GM08714 (cell line): ENCODE measurements around the gene MAMLD1.

Source experiments
- H3K4me3 ChIP-seq: fragments of 200-500 bp; sonication (Bioruptor generic); 2 replicates; pipeline ENCODE4 v1.5.1; 2014; ENCODE audit warnings: mild to moderate bottlenecking, low read length, inconsistent platforms
- ZNF274 ChIP-seq: IDR thresholded peaks from 2 replicates; pipeline ENCODE4 v1.6.1; 2012; ENCODE audit warnings: mild to moderate bottlenecking, low read depth, low read length

MAMLD1 gene

DNA sequence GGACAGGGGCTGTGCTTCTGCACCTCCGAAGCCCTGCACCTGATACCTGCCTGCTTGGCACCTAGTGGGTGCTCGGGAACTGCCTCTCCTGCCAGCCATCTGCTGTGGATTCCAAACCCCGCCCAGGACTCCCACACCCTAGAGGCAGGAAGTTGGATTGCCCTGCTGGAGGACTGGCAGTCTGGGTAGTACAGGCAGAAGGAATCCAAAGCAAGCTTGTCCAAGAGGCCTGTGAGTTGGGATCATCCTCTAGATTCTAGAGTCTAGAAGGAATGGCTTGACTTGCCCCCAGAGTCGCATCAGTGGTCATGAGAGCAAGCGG, 140.7 kb downstream of the MAMLD1 start:
- TF ChIP-seq ZNF274, result no peak

DNA sequence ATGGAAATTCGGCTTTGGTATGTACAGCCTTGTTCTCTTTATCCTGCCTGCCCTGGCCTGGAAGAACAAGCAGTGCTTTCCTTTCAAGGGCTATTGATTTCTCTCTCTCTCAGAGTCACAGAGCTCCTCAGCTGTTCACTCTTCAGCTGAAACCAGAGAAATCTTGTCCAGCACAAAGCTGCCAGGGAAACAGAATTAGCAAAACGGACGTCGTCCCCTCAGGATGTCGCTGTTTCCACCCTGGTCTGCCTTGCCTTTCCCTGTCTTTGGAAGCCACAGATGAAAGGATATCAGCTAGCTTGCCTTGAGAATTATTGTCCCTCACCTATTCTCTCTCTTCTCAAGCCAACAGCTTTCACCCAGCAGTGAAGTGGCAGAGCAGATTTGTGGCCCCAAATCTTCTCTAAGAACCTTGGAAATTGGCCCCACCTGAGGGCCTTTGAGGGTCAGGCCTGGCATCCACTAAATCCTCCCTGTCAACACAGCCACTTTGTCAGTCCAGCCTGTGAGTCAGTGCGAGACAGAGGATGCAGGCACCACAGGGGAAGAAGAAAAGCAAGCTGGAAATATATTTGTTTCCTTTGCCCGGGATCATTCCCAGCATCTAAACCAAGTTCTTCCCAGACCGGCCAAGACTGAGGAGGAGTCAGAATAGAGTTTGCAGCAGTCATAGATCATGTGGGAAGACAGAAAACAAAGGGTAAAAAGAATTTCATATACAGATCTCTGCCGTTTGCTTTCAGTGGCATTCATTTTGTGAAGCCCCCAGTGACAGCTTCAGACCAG, 141.5 kb downstream of the MAMLD1 start:
- no peak overlapping the region for H3K4me3 ChIP-seq
- no peak for TF ChIP-seq ZNF274

More for the DNA sequence above, 140.7 kb downstream of the MAMLD1 start:
- H3K4me3 ChIP-seq, result no peak overlapping the region

DNA sequence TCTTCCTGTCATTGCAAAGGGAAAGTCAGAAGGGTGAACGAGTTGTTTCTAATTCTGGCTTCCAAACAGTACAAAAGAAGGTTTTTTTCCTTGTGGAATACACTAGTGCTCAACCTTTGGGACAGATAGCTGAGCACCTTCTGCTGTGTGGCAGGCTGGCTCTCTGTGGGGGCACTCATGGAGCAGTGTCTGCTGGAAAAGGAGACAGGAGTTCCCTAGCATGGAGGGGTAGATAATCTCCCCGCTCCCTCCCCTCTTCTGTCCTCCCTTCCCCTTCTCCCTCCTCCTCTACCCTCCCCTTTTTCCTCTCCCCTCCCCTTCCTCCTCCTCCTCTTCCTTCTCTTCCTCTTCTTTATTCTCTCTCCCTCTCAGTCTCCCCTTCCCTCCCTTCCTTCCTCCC, 142.9 kb downstream of the MAMLD1 start:
- no peak for TF ChIP-seq ZNF274
- H3K4me3 ChIP-seq, result no peak overlapping the region

DNA sequence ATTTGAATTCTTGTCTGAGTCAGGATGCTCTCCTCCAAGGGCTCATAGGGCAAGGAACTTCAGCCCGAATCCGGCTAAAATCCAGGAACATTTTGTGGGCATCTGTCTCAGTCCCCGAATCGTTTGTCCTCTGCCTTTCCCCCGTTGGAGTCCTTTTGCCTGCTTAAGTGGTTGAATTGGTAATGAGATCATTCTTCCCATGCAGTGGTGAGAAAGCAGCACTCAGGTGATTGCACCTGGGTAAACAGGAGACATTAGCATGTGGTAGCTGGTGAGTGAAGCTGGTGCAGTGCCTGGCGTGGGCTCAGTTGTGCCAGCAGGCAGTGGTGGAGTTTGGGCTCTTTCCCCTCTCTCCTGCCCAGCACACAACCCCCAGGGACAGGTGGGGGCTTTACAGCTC, 143.4 kb downstream of the MAMLD1 start:
- TF ChIP-seq ZNF274, result no peak
- no peak overlapping the region for H3K4me3 ChIP-seq

DNA sequence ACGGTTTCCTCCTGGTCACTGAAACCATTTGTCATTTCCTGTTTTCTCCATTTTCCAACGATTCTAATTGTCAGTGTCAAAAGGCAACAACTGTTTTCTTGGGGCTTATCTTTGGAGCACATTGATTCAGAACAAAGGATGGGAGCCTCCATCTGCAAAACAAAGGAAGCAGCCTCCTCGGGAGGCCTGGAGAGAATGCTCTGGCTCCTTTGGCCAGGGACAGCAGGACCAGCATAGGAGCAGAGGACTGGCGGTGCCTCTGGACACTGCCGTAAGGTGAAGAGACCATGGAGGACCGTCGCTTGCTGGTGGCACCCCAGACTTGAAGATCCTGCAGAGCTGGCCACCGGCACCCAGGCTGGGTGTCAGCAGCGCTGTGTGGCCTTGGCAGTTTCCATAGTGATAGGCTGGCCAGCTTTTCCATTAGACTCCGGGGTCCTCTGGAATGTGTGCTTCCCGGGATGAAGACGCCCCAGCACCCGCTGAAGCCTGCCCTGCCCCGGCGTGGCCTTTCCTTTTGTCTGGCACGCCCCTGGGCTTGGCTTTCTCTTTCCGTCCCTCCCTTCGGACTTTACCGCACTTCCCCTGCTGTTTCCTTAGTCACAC, 144.2 kb downstream of the MAMLD1 start:
- no peak for TF ChIP-seq ZNF274
- no peak overlapping the region for H3K4me3 ChIP-seq

DNA sequence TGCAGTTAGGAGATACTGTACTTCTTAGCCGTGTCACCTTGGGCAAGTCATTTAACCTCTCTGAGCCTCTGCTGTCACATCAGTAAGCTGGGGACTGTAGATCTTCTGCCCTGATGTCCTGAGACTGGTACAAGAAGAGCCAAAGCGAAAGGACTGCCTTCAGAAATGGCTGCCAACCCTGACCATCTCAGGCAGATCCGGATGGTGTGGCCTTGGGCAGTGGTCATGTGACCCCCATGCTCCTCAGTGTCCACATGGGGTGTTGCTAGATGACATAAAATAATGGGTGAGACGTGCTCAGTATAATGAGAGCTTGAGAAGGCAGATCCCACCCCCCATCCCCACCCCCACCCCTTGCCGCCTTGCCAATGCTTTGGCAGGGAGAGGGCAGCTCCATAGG, 144.9 kb downstream of the MAMLD1 start:
- TF ChIP-seq ZNF274, result no peak
- no peak overlapping the region for H3K4me3 ChIP-seq

DNA sequence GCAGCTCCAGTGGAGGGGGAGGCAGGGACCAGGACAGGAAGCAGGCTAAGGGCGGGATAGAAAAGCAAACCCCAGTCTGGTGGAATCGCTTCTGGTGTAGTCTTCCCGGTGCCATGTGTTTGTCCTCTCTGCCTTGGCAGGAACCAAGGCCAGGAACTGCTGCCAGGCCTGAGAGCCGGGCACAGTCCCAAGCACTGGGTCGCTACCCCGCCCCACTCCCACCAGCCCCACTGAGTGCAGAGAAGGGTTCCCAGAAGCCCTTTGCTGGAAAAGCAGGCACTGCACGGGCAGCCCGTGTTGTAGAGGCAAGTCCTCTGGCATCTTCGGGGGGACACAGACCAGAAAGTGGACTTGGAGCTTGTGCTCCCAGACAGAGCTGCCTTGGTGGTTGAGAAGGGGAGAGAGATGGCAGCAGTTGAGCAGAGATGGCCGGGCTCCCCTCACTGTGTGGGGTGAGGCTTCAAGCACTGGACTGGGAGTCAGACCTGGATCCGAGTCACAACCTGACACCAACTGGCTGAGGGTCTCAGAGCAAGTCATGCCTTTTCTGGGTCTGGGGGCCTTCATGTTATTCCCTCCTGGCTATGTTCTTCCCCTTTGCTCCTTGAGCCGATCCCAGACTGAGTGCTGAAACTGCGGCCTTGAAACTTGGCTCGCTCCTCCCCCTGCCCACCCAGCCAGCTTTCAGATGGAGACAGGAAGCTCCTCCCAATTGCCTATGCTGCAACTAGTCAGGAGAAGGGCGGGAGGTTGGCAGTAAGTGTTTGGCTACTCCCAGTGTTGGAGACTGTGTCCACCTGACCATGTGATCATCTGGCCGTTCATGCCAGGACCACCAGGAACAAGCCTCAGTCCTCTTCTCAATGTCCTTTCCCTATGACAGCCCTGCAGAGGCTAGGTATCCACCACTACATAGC, 145.6 kb downstream of the MAMLD1 start:
- no peak for TF ChIP-seq ZNF274
- no peak overlapping the region for H3K4me3 ChIP-seq

DNA sequence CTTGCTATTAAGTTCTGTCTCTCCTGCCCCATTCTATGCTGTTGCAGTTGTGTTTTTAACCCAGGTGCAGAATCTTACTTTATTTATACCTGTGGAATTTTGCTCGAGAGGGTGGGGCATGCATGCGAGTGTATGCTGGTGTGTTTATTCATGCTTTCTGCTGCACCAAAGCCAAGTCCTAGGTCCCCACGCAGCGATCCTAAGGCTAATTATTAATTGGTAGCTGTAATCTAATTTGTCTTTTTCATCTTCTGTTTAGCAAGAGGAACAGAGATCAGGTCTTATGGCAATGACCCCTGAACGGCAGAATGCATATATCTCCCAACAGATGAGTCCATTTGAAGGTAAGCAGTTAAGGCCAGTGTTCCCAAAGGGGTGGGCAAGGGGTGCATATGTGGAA, 146.6 kb downstream of the MAMLD1 start:
- H3K4me3 ChIP-seq, result no peak overlapping the region
- no peak for TF ChIP-seq ZNF274

DNA sequence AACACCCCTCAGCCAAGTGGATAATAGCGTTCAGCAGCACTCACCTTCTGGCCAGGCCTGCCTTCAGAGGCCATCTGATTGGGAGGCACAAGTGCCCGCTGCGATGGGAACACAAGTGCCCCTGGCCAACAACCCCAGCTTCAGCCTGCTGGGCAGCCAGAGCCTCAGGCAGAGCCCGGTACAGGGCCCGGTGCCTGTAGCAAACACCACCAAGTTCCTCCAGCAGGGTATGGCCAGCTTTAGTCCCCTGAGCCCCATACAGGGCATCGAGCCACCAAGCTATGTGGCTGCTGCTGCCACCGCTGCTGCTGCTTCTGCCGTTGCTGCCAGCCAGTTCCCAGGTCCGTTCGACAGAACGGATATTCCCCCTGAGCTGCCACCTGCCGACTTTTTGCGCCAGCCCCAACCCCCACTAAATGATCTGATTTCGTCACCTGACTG, 149.4 kb downstream of the MAMLD1 start:
- TF ChIP-seq ZNF274, result no peak
- H3K4me3 ChIP-seq, result no peak overlapping the region

DNA sequence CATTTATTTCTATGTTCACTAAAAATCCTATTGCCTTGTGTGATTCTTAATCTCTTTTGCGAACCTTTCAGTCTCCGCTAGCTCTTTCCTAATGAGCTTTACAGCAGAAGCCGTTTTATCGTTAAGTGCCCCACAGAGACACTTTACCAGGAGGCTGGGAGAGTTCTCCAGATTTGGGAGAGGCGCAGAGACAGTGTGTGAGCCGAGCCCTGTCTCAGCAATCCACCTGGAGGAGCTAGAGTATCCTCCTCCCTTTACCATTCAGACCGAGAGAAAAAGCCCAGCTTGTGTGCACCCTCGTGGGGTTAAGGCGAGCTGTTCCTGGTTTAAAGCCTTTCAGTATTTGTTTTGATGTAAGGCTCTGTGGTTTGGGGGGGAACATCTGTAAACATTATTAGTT, 150.4 kb downstream of the MAMLD1 start:
- no peak overlapping the region for H3K4me3 ChIP-seq
- TF ChIP-seq ZNF274, result no peak

DNA sequence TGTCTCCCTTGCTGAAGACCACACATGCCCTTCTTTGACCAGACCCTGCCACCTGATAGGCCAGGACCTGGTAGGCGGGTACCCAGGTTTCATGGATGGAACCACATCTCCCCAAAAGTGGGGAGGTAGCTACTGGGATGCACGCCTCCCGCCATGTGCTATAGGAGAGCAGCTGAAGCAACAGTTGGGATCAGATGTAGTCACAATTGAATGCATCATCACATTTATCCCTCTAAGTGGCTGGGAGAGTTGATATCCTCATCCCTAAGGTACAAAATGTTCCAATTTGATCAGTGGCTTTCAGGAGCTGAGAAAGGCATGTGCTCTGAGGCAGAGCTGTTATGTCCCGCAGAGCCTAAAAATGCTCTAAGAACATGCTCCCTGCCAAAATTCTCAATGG, 151.3 kb downstream of the MAMLD1 start:
- H3K4me3 ChIP-seq, result no peak overlapping the region
- no peak for TF ChIP-seq ZNF274

DNA sequence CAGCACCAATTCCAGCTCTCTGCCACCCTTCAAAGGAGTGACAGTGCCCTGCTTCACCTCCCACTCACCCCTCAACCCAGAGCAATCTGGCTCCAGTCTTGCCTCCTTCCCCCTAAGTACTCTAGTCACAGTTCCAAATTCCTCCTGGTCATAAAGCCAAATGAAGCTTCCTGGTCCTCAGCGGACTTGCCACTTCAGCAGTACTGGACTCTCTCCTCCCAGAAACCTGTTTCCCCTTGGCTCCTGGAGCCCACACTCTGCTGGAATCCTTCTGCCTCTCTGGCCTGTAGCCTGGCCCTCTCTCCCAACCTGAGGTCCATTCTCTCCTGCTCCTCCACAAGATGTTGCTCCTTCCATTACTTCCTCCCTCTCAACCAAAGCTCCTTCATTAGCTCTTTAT, 152.7 kb downstream of the MAMLD1 start:
- H3K4me3 ChIP-seq, result no peak overlapping the region

DNA sequence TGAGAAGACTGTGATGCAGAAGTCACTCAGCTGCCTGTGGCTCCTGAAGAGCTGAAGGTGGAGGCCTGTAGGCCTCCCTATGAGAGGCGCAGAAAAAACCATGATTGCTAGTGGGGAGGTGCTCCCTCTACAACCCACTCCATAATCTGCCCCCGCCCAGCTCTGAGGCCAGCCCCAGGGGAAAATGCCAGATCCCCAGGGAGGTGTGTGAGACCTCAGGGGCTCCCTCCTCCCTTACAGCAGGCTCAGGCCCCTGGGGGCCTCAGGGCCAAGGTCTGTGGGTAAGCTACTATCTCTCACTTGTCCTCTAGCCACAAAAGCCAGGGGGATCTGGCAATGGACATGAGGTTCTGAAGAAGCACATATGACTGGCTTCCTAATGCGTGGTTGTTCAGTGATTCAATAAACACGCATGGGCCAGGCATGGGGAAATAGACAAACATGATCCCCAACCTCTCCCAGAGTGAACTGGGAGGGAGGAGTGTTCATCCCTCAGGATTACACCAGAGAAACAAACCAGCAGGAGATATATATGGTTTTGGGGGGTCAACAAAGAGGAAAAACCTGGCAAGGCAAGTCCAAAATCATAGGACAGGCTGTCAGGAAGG, 154.3 kb downstream of the MAMLD1 start:
- no peak for TF ChIP-seq ZNF274

More for the DNA sequence above, 152.7 kb downstream of the MAMLD1 start:
- no peak for TF ChIP-seq ZNF274

DNA sequence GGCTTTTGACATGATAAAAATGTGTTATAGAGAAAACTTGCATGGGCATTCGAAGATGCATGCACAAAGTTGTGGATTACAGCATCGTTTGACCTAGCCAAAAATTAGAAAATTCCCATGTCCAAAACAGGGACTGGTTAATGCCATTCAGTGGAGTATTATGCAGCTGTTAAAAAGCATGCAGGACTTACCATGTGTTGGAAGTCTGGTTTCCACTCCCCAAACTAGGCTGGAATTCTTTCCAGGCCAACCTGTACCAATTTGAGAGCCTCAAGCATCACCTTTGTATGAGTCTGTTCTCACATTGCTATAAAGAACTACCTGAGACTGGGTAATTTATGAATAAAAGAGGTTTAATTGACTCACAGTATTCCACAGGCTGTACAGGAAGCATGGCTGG, 159.4 kb downstream of the MAMLD1 start:
- H3K4me3 ChIP-seq, result no peak overlapping the region
- TF ChIP-seq ZNF274, result no peak

More for the DNA sequence above, 154.3 kb downstream of the MAMLD1 start:
- no peak overlapping the region for H3K4me3 ChIP-seq
